Fibroblast of pulmonary artery (primary cell): Measurements from ENCODE around the gene HIRA.
"Not testable (repeated sequence)": the region's sequence is repeated elsewhere in the genome, so short reads cannot be mapped to it uniquely, and the experiment has no call there.

Source experiments
- DNase-seq: peaks from one replicate; pipeline ENCODE4 v3.0.0-alpha.2; 2010; ENCODE audit warnings: low read depth
- H3K4me3 ChIP-seq: replicated peaks from 2 replicates; pipeline ENCODE4 v1.5.1; 2011; ENCODE audit warnings: low read depth, mild to moderate bottlenecking, control low read depth, low read length, moderate library complexity
- CTCF ChIP-seq: IDR thresholded peaks from 2 replicates; pipeline ENCODE4 v1.5.1; 2011; ENCODE audit warnings: mild to moderate bottlenecking, control low read depth, low read length, inconsistent platforms; ENCODE audit errors: missing control alignments

The HIRA gene

GRCh38 chr22:19330865-19331418 lies 100.6 kb downstream of the HIRA start:
- no peak for TF ChIP-seq CTCF
- DNase-seq: no peak
- H3K4me3 ChIP-seq: no peak overlapping the region

- not testable (repeated sequence) for DNase-seq
These were observed 101.3 kb downstream of the HIRA start for GRCh38 chr22:19330205-19330604.

GRCh38 chr22:19329454-19329853 lies 102.1 kb downstream of the HIRA start:
- no peak overlapping the region for H3K4me3 ChIP-seq
- DNase-seq: no peak
- TF ChIP-seq CTCF: no peak

More at GRCh38 chr22:19330205-19330604, 101.3 kb downstream of the HIRA start:
- not testable (repeated sequence) for H3K4me3 ChIP-seq

- H3K4me3 ChIP-seq: no peak overlapping the region
- TF ChIP-seq CTCF: no peak
- DNase-seq: peak; percentile 43
These were observed 106.1 kb downstream of the HIRA start for GRCh38 chr22:19325296-19325948.

GRCh38 chr22:19323420-19323819 lies 108.1 kb downstream of the HIRA start:
- not testable (repeated sequence) for DNase-seq

GRCh38 chr22:19321757-19322156 lies 109.8 kb downstream of the HIRA start:
- DNase-seq: no peak
- no peak for TF ChIP-seq CTCF
- no peak overlapping the region for H3K4me3 ChIP-seq

More at GRCh38 chr22:19323420-19323819, 108.1 kb downstream of the HIRA start:
- H3K4me3 ChIP-seq: not testable (repeated sequence)

GRCh38 chr22:19320136-19320535 lies 111.4 kb downstream of the HIRA start:
- not testable (repeated sequence) for DNase-seq, H3K4me3 ChIP-seq

- DNase-seq: no peak
- no peak overlapping the region for H3K4me3 ChIP-seq
- TF ChIP-seq CTCF: no peak
These were observed 112.3 kb downstream of the HIRA start for GRCh38 chr22:19319281-19319680.
